HG02973 (cell line): ENCODE data around the gene C6orf62.
A peak's percentile ranks its signal among the peaks of the same experiment; 100 is the strongest.
"Not testable (repeated sequence)": the region's sequence is repeated elsewhere in the genome, so short reads cannot be mapped to it uniquely, and the experiment has no call there.

Source experiments
- ATAC-seq: cut with Tn5 transposase; IDR thresholded peaks from one replicate; pipeline ENCODE4 v1.9.1; 2021; ENCODE audit warnings: moderate library complexity; ENCODE audit not compliant: unreplicated experiment

Gene C6orf62

GRCh38 chr6:24719125-24719971, at the start of gene C6orf62:
Gene C6orf62, minus strand, starts transcription at chr6:24719154. Its CDS starts 486 bp downstream, at chr6:24718668.
- peak; percentile 25 for ATAC-seq

GRCh38 chr6:24768361-24768760, 49.4 kb upstream of the C6orf62 start:
- ATAC-seq: no peak

- ATAC-seq: no peak
Measured at GRCh38 chr6:24766680-24767462, 47.9 kb upstream of the C6orf62 start.

- ATAC-seq: not testable (repeated sequence)
Measured at GRCh38 chr6:24765968-24766367, 47.0 kb upstream of the C6orf62 start.

GRCh38 chr6:24764833-24765828, 46.2 kb upstream of the C6orf62 start:
- ATAC-seq: not testable (repeated sequence)

- ATAC-seq: no peak
Measured at GRCh38 chr6:24763578-24763977, 44.6 kb upstream of the C6orf62 start.

- no peak for ATAC-seq
Measured at GRCh38 chr6:24761851-24762250, 42.9 kb upstream of the C6orf62 start.

GRCh38 chr6:24761193-24761835, 42.4 kb upstream of the C6orf62 start:
- no peak for ATAC-seq

GRCh38 chr6:24760210-24760609, 41.3 kb upstream of the C6orf62 start:
- ATAC-seq: no peak

GRCh38 chr6:24759718-24760117, 40.8 kb upstream of the C6orf62 start:
- ATAC-seq: no peak

GRCh38 chr6:24757611-24758010, 38.7 kb upstream of the C6orf62 start:
- ATAC-seq: no peak

- no peak for ATAC-seq
Measured at GRCh38 chr6:24755279-24755678, 36.3 kb upstream of the C6orf62 start.

GRCh38 chr6:24754378-24754777, 35.4 kb upstream of the C6orf62 start:
- not testable (repeated sequence) for ATAC-seq

- no peak for ATAC-seq
Measured at GRCh38 chr6:24753545-24753944, 34.6 kb upstream of the C6orf62 start.

GRCh38 chr6:24752917-24753492, 34.1 kb upstream of the C6orf62 start:
- no peak for ATAC-seq

- no peak for ATAC-seq
Measured at GRCh38 chr6:24752503-24752902, 33.5 kb upstream of the C6orf62 start.

GRCh38 chr6:24750878-24751277, 31.9 kb upstream of the C6orf62 start:
- ATAC-seq: not testable (repeated sequence)

- no peak for ATAC-seq
Measured at GRCh38 chr6:24749297-24749696, 30.3 kb upstream of the C6orf62 start.

- no peak for ATAC-seq
Measured at GRCh38 chr6:24744911-24745310, 26.0 kb upstream of the C6orf62 start.

GRCh38 chr6:24743944-24744335, 25.0 kb upstream of the C6orf62 start:
- ATAC-seq: no peak
